CD4-positive, alpha-beta T cell (primary cell): Measurements from ENCODE around the gene CXCL13. TPM values are rescaled to one million over a fixed set of nuclear protein-coding genes. Genes with fewer than 3 reads are reported as not detected.

Experiments used
- ATAC-seq: fragments of 200-7000 bp; cut with Tn5 transposase; one replicate; pipeline ENCODE4 v1.10.0; 2022; ENCODE audit warnings: mild to moderate bottlenecking; ENCODE audit not compliant: poor library complexity
- CTCF ChIA-PET: fragments of 350-600 bp; sonication (Branson Sonifier 250); formaldehyde crosslinking; loops from one replicate; lab custom pipeline; 2021; ENCODE audit warnings: antibody characterized with exemption, inconsistent platforms; lab: Charles Lee
- POLR2A ChIA-PET: fragments of 350-600 bp; sonication (Branson Sonifier 250); formaldehyde crosslinking; loops from one replicate; lab custom pipeline; 2021; ENCODE audit warnings: antibody characterized with exemption, inconsistent platforms; lab: Charles Lee
- DNase-seq, 14 experiments: peaks; one replicate each; pipeline ENCODE4 v3.0.0-alpha.2; 2013 to 2020; ENCODE audit warnings: mixed read lengths in 2 of 14
- H3K27ac ChIP-seq, 2 donors: one replicate each; pipeline versions ENCODE4 v1.5.1 to v1.7.0; 2013; ENCODE audit warnings: low read length in 2 of 2, low read depth in 1 of 2, mild to moderate bottlenecking in 1 of 2
- H3K27me3 ChIP-seq, 2 experiments: 1 replicate in 1 of 2; 2 replicates in 1 of 2; pipeline versions ENCODE4 v1.6.1 to v1.7.0; 2013; ENCODE audit warnings: low read length in 2 of 2, control low read depth in 1 of 2, mild to moderate bottlenecking in 1 of 2, moderate library complexity in 1 of 2; ENCODE audit not compliant: insufficient read depth in 2 of 2, control insufficient read depth in 1 of 2
- H3K36me3 ChIP-seq: one replicate; pipeline ENCODE4 v1.6.1; 2013; ENCODE audit warnings: low read length, control low read depth; ENCODE audit not compliant: insufficient read depth
- H3K4me1 ChIP-seq: one replicate; pipeline ENCODE4 v1.6.1; 2013; ENCODE audit warnings: low read length, control low read depth; ENCODE audit not compliant: insufficient read depth
- H3K4me3 ChIP-seq: one replicate; pipeline ENCODE4 v1.5.1; 2013; ENCODE audit warnings: mild to moderate bottlenecking, low read length, moderate library complexity
- H3K9me3 ChIP-seq, 2 experiments: 1 replicate in 1 of 2; 2 replicates in 1 of 2; pipeline versions ENCODE4 v1.6.1 to v1.7.0; 2013; ENCODE audit warnings: low read length in 2 of 2, mild to moderate bottlenecking in 2 of 2, control low read depth in 1 of 2, moderate library complexity in 1 of 2; ENCODE audit not compliant: control insufficient read depth in 1 of 2, insufficient read depth in 1 of 2
- H3K27ac Mint-ChIP-seq: one replicate; pipeline ENCODE4 v1.8.0; 2020; ENCODE audit warnings: mixed read lengths
- H3K27me3 Mint-ChIP-seq: one replicate; pipeline ENCODE4 v1.8.0; 2021; ENCODE audit warnings: mixed read lengths
- H3K36me3 Mint-ChIP-seq: one replicate; pipeline ENCODE4 v1.8.0; 2021; ENCODE audit warnings: low read depth, mixed read lengths
- H3K4me1 Mint-ChIP-seq: one replicate; pipeline ENCODE4 v1.8.0; 2021; ENCODE audit warnings: low read depth, mixed read lengths
- H3K4me3 Mint-ChIP-seq: one replicate; pipeline ENCODE4 v1.8.0; 2020; ENCODE audit warnings: mild to moderate bottlenecking, mixed read lengths
- H3K9me3 Mint-ChIP-seq: one replicate; pipeline ENCODE4 v1.8.0; 2020; ENCODE audit warnings: mixed read lengths
- CTCF ChIP-seq: fragments of 200-600 bp; IDR thresholded peaks from one replicate; pipeline ENCODE4 v1.8.0; 2022; ENCODE audit warnings: antibody characterized with exemption, mild to moderate bottlenecking
- intact Hi-C, 2 experiments: fragments of 100-400 bp; cut with DNase I in 1 of 2; cut with micrococcal nuclease in 1 of 2; formaldehyde crosslinking; loops; one replicate each; pipeline versions ENCODE4 v1.15.1 to v1.9.0; 2023 to 2025; cut with DNase I, micrococcal nuclease
- total RNA-seq, 174 experiments: library from RNA in 2 of 174; stranded (reverse) in 2 of 174; gene quantifications; one replicate each; pipeline ENCODE4 v1.2.3 and lab custom pipeline; 2021 to 2026

Gene CXCL13
- total RNA-seq, 2 experiments from 2014 or later = not detected

DNA sequence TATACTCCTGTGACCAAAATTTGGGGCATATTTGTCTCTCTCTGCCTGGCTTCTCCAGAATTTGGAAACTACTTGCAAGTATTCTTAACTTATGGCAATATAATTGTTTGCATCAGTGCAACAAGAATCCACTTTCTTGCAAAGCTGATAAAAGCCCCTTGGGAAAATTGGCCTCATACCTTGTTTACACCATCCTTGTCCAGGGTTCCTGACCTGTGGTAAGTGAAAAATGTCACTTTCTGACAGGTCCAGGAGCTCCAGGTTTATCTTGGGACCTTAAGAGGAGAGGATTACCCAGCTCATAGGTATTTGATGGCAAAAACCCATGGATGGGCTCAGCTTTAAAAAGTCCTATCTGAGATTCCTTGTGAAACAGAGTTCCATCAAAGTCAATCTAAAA lies 29.3 kb upstream of the CXCL13 start:
- Histone ChIP-seq H3K27me3 (no peaks in the 10 kb centered on the region), H3K4me1 (no peaks in the 10 kb centered on the region), H3K36me3 (no peaks in the 10 kb centered on the region), H3K4me3 (no peak overlapping the region), H3K27ac (no peak overlapping the region), H3K9me3 (peaks cover 0 to 4% of the 10 kb centered on the region in 2 experiments)
- Mint-ChIP-seq H3K9me3 (no peaks in the 10 kb centered on the region), H3K27me3 (no peaks in the 10 kb centered on the region), H3K4me3 (no peak overlapping the region), H3K27ac (no peak overlapping the region), H3K36me3 (no peaks in the 10 kb centered on the region), H3K4me1 (no peaks in the 10 kb centered on the region)
- intact Hi-C loops = no loop called here
- ATAC-seq (no peak), DNase-seq (no peak)
- POLR2A ChIA-PET = no interaction called here
- TF ChIP-seq CTCF = no peak
- CTCF ChIA-PET = no interaction called here

DNA sequence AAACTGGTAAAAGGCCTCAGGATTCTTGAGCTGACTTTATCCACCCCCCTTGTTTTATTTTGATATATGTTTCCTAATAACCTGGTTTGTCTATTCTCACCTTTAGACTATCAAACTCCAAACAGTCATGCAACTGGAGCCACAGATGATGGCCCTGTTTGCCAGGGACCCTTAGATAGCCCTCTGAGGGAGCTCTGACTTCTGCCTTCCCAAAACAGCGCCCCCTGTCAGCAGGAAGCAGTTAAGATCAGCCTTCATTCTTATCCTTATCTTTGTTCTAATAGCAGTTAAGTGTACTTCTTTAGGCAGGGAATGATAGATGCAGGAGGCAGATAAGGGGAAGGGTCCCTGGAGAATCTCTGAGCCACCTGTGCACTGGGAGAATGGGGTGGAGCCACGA lies 27.5 kb upstream of the CXCL13 start:
- H3K36me3 Mint-ChIP-seq = no peaks in the 10 kb centered on the region
- H3K4me3 Mint-ChIP-seq = no peak overlapping the region
- CTCF ChIA-PET = no interaction called here

GRCh38 chr4:77579406-77580076 lies 26.1 kb upstream of the CXCL13 start:
- no peak for ATAC-seq
- H3K9me3 ChIP-seq = no peaks in the 10 kb centered on the region
- POLR2A ChIA-PET = no interaction called here
- H3K4me1 ChIP-seq = no peaks in the 10 kb centered on the region
- no peak overlapping the region for H3K4me3 ChIP-seq
- peaks cover 10% of the 10 kb centered on the region for H3K27me3 Mint-ChIP-seq
- CTCF ChIA-PET = interaction anchor here (0.8 kb wide), 1 partner anchor 22 kb away, joined by 3 read pairs; no protein-coding TSS in a partner anchor
- H3K36me3 ChIP-seq = no peaks in the 10 kb centered on the region
- H3K4me3 Mint-ChIP-seq = no peak overlapping the region
- no peaks in the 10 kb centered on the region for H3K4me1 Mint-ChIP-seq
- intact Hi-C loops = no loop called here
- no peaks in the 10 kb centered on the region for H3K9me3 Mint-ChIP-seq
- DNase-seq = no peak
- H3K36me3 Mint-ChIP-seq = no peaks in the 10 kb centered on the region
- no peak for TF ChIP-seq CTCF
- H3K27me3 ChIP-seq = no peaks in the 10 kb centered on the region
- no peak overlapping the region for H3K27ac ChIP-seq
- no peak overlapping the region for H3K27ac Mint-ChIP-seq

More for the DNA sequence above, 27.5 kb upstream of the CXCL13 start:
- Histone ChIP-seq H3K4me1 (no peaks in the 10 kb centered on the region), H3K36me3 (no peaks in the 10 kb centered on the region), H3K27ac (no peak overlapping the region), H3K27me3 (no peaks in the 10 kb centered on the region), H3K9me3 (no peaks in the 10 kb centered on the region), H3K4me3 (no peak overlapping the region)
- no peaks in the 10 kb centered on the region for H3K9me3 Mint-ChIP-seq
- H3K27me3 Mint-ChIP-seq = peaks cover 10% of the 10 kb centered on the region
- intact Hi-C loops = no loop called here
- POLR2A ChIA-PET = no interaction called here
- no peak overlapping the region for H3K27ac Mint-ChIP-seq
- DNase-seq (no peak), ATAC-seq (no peak)
- H3K4me1 Mint-ChIP-seq = no peaks in the 10 kb centered on the region
- no peak for TF ChIP-seq CTCF
